ENCODE results near the gene DIP2C. TPM values are rescaled to one million over a fixed set of nuclear protein-coding genes. Genes with fewer than 3 reads are reported as not detected.

The DIP2C gene
- polyA plus RNA-seq, 3 donors, result 0.11 TPM; not detected in 2

- H3K4me2 ChIP-seq (replicated peaks; ENCODE audit: extremely low read depth, low read length, poor library complexity, severe bottlenecking), result no peak overlapping the region
- H3K4me3 ChIP-seq (replicated peaks in 1 of 3; ENCODE audit: low read depth in 2 of 3, low read length in 3 of 3), result no peak overlapping the region
- H3K79me2 ChIP-seq (ENCODE audit: insufficient read depth, low read length), result no peaks in the 10 kb centered on the region
- intact Hi-C loops (cut with micrococcal nuclease), result no loop called here
- 82% methylated on average over 14 of the region's 16 CpGs for WGBS (ENCODE audit: insufficient coverage)
- Mint-ChIP-seq H3K4me1 (no peaks in the 10 kb centered on the region), H3K9me3 (peaks cover 0 to 5% (median 2%) of the 10 kb centered on the region in 7 donors), H3K27ac (no peak overlapping the region), H3K4me3 (no peak overlapping the region), H3K36me3 (no peaks in the 10 kb centered on the region), H3K27me3 (ENCODE audit: low read depth in 3 of 3) (peaks cover 2 to 19% (median 10%) of the 10 kb centered on the region in 3 donors)
- no peaks in the 10 kb centered on the region for H4K20me1 ChIP-seq (ENCODE audit: insufficient read depth, low read length)
- peaks cover 0 to 11% of the 10 kb centered on the region in 2 donors for H3K9me3 ChIP-seq (replicated peaks in 1 of 2; ENCODE audit: control insufficient read depth in 1 of 2, insufficient read depth in 1 of 2, low read length in 2 of 2)
- no peak overlapping the region for H3K27ac ChIP-seq (ENCODE audit: low read depth in 1 of 2, low read length in 2 of 2)
- no peak overlapping the region for H3K9ac ChIP-seq (ENCODE audit: insufficient read depth, low read length, poor library complexity, severe bottlenecking)
- no peak for DNase-seq
- no peaks in the 10 kb centered on the region for H3K36me3 ChIP-seq (replicated peaks in 1 of 2; ENCODE audit: control insufficient read depth in 1 of 2, insufficient read depth in 2 of 2, low read length in 2 of 2)
- no peaks in the 10 kb centered on the region for H3K27me3 ChIP-seq (ENCODE audit: control insufficient read depth in 2 of 2, insufficient read depth in 2 of 2, low read length in 2 of 2)
- H2AFZ ChIP-seq (ENCODE audit: insufficient read depth, low read depth, low read length, poor library complexity, severe bottlenecking), result no peak overlapping the region
- no peaks in the 10 kb centered on the region for H3K4me1 ChIP-seq (ENCODE audit: control insufficient read depth in 1 of 2, insufficient read depth in 2 of 2, low read length in 2 of 2)
- TF ChIP-seq CTCF (IDR thresholded peaks at IDR 0.05), result no peak
These were observed 113.9 kb downstream of the DIP2C start for GRCh38 chr10:575402-576129.

- H3K27me3 Mint-ChIP-seq (ENCODE audit: low read depth in 3 of 3), result peaks cover 6 to 19% (median 10%) of the 10 kb centered on the region in 3 donors
- H3K4me3 ChIP-seq (replicated peaks in 1 of 3; ENCODE audit: low read depth in 2 of 3, low read length in 3 of 3), result no peak overlapping the region
- no peak overlapping the region for H3K4me2 ChIP-seq (replicated peaks; ENCODE audit: extremely low read depth, low read length, poor library complexity, severe bottlenecking)
- H3K27ac ChIP-seq (ENCODE audit: low read depth in 1 of 2, low read length in 2 of 2), result no peak overlapping the region
- no peaks in the 10 kb centered on the region for H3K79me2 ChIP-seq (ENCODE audit: insufficient read depth, low read length)
- no peak overlapping the region for H3K4me3 Mint-ChIP-seq
- H3K4me1 ChIP-seq (ENCODE audit: control insufficient read depth in 1 of 2, insufficient read depth in 2 of 2, low read length in 2 of 2), result no peaks in the 10 kb centered on the region
- H2AFZ ChIP-seq (ENCODE audit: insufficient read depth, low read depth, low read length, poor library complexity, severe bottlenecking), result no peak overlapping the region
- H3K4me1 Mint-ChIP-seq, result no peaks in the 10 kb centered on the region
- H3K9ac ChIP-seq (ENCODE audit: insufficient read depth, low read length, poor library complexity, severe bottlenecking), result no peak overlapping the region
- H3K36me3 ChIP-seq (replicated peaks in 1 of 2; ENCODE audit: control insufficient read depth in 1 of 2, insufficient read depth in 2 of 2, low read length in 2 of 2), result no peaks in the 10 kb centered on the region
- H3K9me3 Mint-ChIP-seq, result peaks cover 7 to 19% (median 16%) of the 10 kb centered on the region in 7 donors
- H4K20me1 ChIP-seq (ENCODE audit: insufficient read depth, low read length), result no peaks in the 10 kb centered on the region
- H3K36me3 Mint-ChIP-seq, result no peaks in the 10 kb centered on the region
- no peak for TF ChIP-seq CTCF (IDR thresholded peaks at IDR 0.05)
- no peak overlapping the region for H3K27ac Mint-ChIP-seq
- 78% methylated on average over 8 of the region's 12 CpGs for WGBS (ENCODE audit: insufficient coverage)
- peaks cover 0 to 15% of the 10 kb centered on the region in 2 donors for H3K9me3 ChIP-seq (replicated peaks in 1 of 2; ENCODE audit: control insufficient read depth in 1 of 2, insufficient read depth in 1 of 2, low read length in 2 of 2)
- DNase-seq, result no peak
- intact Hi-C loops (cut with micrococcal nuclease), result no loop called here
- H3K27me3 ChIP-seq (ENCODE audit: control insufficient read depth in 2 of 2, insufficient read depth in 2 of 2, low read length in 2 of 2), result no peaks in the 10 kb centered on the region
These were observed 116.8 kb downstream of the DIP2C start for GRCh38 chr10:572696-573095.

Data from CD14-positive monocyte (primary cell).